Activated CD8-positive, alpha-beta memory T cell treated with anti-CD3 and anti-CD28 coated beads, Interleukin-2, amount 50 U/mL, for 4 hours (primary cell): Measurements from ENCODE around the gene ARMC3.

Source experiments
- DNase-seq: peaks from one replicate; pipeline ENCODE4 v3.0.0-alpha.2; 2020

ARMC3 gene

DNA sequence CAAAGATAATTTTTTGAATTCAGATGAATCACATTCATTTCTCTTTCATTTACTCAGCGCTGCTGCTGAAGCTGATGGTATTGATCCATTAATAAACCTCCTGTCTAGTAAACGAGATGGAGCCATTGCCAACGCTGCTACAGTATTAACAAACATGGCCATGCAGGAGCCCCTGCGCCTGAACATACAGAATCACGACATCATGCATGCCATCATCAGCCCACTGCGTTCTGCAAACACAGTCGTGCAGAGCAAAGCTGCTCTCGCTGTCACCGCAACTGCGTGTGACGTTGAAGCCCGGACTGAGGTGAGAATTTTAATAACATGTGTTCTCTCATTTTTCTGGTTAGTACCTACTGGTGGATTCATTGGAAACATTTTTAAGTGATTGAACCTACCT lies 70.2 kb downstream of the ARMC3 start:
- DNase-seq, result no peak

GRCh38 chr10:22999942-23000341 lies 72.1 kb downstream of the ARMC3 start:
- no peak for DNase-seq

- no peak for DNase-seq
Measured at GRCh38 chr10:23001901-23002516, 74.2 kb downstream of the ARMC3 start.

GRCh38 chr10:23005150-23005549 lies 77.3 kb downstream of the ARMC3 start:
- DNase-seq, result no peak

- DNase-seq, result no peak
Measured at GRCh38 chr10:23013581-23014335, 85.9 kb downstream of the ARMC3 start.

DNA sequence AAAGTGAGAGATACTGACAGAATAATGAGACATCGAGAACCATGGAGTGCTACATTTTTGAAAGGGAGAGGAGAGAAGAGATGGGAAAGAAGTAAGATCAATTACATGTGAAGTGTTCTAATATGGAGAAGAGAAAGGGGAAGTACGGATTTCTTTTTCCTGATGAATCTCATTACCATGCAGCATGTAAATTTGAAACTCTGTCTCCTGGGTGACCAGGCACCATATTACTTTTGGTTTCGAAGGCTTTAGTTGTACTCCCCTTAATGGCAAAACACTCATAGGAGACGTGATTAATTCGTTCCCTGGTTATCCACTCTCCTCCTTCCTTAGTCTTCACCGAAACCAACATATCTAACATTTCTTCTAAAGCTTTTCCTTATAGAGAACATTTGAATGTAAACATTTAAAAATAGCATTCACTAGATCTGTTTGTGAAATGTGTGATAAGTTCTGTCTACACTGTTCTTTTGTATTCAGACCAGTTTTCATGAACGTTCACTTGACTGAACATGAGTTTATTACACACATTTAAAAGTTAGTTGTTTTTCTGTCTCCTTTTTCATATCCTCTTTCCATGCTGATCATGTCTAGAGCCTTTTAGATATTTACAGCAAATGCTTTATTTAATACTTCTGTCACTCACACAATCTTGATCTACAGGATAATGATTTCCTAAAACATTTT lies 87.3 kb downstream of the ARMC3 start:
- DNase-seq, result no peak

DNA sequence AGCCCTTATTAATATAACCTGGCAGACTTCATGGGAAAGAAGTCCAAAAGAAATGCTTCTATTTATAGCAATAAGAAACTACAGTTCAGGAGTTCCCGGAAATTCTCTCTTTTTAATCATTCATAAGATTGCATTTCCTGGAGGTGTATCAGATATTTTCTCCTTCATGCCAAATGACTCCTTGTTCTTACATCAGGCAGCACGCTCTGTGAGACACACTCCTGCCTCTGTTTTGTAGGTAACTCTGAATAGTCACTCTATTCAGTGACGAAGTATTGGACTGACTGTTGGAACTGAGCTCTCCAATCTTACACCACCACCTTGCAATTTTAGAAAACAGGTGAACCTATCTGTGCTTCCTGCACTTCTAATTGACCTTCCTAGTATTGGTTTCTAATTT lies 88.8 kb downstream of the ARMC3 start:
- no peak for DNase-seq

GRCh38 chr10:23019633-23020032 lies 91.8 kb downstream of the ARMC3 start:
- DNase-seq, result no peak

DNA sequence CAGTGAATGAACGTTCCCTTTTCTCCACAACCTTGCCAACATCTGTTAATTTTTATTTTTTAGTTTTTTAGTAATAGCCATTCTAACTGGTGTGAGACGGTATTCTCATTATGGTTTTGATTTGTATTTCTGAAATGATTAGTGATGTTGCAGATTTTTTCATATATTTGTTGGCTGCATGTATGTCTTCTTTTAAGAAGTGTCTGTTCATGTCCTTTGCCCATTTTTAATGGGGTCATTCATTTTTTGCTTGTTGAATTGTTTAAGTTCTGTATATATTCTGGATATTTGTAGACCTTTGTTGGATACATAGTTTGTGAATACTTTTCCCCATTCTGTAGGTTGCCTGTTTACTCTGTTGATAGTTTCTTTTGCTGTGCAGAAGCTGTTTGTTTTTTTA lies 93.6 kb downstream of the ARMC3 start:
- DNase-seq, result no peak

DNA sequence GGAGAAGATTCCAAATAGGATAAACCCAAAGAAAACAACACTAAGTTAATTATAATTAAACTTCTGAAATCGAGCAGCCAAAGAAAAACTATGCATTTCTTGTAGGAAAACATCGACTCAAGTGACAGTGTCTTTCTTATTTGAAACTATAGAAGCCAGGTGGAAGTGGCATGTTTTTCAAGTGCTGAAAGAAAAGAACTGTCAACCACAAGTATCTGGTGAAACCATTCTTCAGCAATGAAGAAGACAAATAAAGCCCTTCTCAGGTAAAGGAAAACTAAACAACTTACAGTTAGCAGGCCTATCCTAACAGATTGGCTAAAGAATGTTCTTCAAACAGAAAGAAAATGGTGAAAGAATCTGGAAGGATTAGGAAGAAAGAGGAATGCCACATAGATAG lies 96.1 kb downstream of the ARMC3 start:
- no peak for DNase-seq

DNA sequence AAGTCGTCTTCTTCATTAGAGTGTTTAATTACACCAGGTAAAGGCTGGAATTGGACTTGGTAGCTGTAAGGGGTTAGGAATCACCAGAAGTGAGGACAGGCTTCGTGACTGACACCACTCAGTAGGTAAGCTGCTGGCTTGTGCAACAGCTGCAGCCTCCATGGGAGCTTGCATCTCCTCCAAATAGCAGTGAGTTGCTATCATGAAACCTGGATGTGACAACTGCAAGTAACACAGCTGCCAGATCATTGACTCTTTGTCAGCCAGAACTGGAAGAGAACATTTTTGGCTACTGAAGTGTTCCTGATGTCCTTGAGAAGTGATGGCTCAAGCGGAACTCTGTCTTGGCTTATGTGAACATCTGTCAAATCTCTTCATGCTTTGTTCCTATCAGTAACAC lies 103.5 kb downstream of the ARMC3 start:
- no peak for DNase-seq

- no peak for DNase-seq
Measured at GRCh38 chr10:23034790-23035189, 106.9 kb downstream of the ARMC3 start.

DNA sequence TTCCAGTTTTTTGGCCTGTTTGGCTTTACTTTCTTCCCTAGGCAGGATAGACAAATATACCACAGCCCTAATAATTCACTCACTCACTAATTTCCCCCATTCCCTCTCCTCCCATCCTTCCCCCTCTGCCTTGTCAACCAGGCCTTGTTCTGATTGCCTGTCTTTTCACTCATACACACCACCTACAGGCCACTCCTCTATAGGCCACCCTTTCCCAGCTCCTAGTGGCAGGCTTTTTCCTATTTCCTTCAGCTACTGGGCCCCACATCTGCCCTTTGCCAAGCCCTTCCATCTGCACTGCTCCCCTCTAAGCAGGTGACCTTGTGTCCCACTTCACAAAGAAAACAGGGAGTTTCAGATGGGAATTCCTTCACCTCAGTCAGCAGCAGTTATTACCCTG lies 107.7 kb downstream of the ARMC3 start:
- no peak for DNase-seq

- DNase-seq, result no peak
Measured at GRCh38 chr10:23037152-23037551, 109.3 kb downstream of the ARMC3 start.

DNA sequence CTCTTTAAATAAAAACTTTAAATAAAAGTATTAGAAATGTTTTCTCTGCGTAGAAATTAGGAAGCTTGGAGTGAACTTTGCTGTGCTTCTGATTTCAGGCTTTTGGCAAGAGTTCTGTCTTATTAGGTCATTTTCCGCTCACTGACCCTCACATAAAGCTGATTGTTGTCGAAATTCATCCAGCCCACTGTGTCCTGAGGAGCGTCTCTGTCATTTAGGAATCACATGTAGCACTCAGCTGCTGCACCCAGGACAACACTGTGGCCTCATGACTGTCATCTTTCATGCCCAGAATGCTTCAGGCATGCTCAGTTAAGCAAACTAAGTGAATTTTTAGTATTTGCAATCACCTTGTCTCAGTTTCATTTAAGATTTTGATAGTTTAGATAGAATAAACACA lies 109.7 kb downstream of the ARMC3 start:
- no peak for DNase-seq

GRCh38 chr10:23038172-23038571 lies 110.3 kb downstream of the ARMC3 start:
- DNase-seq, result no peak

GRCh38 chr10:23040002-23040401 lies 112.1 kb downstream of the ARMC3 start:
- DNase-seq, result no peak

DNA sequence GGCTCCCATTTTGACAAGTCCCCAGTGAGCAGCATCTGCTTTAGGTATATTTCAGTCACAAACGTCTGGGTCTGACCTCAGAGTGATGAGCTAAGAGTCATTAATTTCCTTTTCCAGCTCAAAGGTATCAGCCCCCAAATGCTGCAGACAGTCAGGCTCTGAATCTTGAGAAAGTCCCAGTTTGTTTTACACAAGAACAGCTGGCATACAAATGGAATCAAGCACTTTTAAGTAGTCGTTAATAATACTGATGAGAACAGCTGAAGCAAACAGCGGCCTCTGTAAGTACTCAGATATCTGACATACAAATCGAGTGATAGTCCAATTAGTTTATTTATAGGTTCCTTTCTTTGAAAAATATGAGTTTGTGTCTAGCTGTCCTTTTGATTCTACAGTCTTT lies 118.2 kb downstream of the ARMC3 start:
- DNase-seq, result no peak

GRCh38 chr10:23047201-23048050 lies 119.6 kb downstream of the ARMC3 start:
- no peak for DNase-seq

DNA sequence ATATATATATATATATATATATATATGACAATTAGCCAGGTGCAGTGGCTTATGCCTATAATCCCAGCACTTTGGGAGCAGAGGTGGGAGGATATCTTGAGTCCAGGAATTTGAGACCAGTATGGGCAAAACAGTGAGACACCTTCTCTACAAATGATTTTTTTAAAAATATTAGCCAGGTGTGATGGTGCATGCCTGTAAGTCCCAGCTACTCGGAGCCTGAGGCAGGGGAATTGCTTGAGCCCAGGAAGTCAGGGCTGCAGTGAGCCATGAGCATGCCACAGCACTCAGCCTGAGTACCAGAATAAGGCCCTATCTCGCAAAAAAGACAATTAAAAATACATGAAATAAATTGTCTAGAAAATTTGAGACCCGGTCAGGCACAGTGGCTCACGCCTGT lies 120.3 kb downstream of the ARMC3 start:
- DNase-seq, result no peak

DNA sequence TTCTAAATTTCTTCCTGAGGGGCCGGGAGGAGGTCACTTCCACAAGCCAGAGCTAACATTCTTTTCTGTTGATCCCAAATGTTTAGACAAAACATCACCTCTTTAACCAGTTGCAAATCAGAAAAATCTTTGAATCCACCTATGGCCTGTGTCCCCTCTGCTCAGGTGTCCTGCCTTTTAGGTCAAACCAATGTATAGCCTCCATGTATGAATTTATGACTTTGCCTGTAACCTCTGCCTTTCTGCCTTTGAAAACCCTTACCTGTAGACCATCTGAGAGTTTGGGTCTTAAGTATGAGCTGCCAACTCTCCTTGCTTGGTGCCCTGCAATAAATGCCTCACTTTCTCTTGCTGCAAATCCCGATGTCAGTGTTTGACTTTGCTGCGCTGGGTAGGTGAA lies 123.4 kb downstream of the ARMC3 start:
- no peak for DNase-seq

DNA sequence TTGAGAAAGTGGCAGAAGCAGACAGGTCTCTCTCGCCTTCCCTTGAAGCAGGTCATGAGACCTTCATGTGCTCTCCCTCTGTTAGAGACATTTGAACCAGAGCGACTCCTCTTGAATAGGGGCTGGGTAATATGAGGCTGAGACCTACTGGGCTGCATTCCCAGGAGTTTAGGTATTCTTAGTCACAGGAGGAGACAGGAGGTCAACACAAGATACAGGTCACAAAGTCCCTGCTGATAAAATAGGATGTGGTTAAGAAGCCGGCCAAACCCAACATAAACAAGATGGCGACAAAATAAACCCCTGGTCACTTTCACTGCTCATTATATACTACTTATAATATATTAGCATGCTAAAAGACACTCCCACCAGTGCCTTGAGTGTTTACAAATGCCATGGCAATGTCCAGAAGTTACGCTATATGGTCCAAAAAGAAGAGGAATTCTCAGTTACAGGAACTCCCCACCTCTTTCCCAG lies 124.0 kb downstream of the ARMC3 start:
- DNase-seq, result no peak

GRCh38 chr10:23053036-23053435 lies 125.2 kb downstream of the ARMC3 start:
- DNase-seq, result no peak
